ENCODE data around the gene DNAJC19. TPM values are rescaled to one million over a fixed set of nuclear protein-coding genes. Genes with fewer than 3 reads are reported as not detected.

Gene DNAJC19
- polyA plus RNA-seq, 1 experiment = 41.0 TPM

- H3K27ac ChIP-seq (ENCODE audit: low read depth, low read length) = no peak overlapping the region
- H3K27me3 ChIP-seq (ENCODE audit: control insufficient read depth, insufficient read depth, low read length) = no peaks in the 10 kb centered on the region
- ChIA-PET POLR2A (interaction anchor here (1.2 kb wide), 1 partner anchor 9 kb away, joined by 7 read pairs; the partner anchor contains the start of gene DNAJC19), CTCF (interaction anchor here (2.0 kb wide), 1 partner anchor 178 kb away, joined by 4 read pairs; no protein-coding TSS in a partner anchor)
- H3K4me3 ChIP-seq (ENCODE audit: low read depth, low read length) = no peak overlapping the region
- no peak for DNase-seq (ENCODE audit: low read depth, low spot score)
- TF ChIP-seq CTCF (IDR thresholded peaks at IDR 0.05; ENCODE audit: low read depth, low read length) = no peak
- no peaks in the 10 kb centered on the region for H3K9me3 ChIP-seq (ENCODE audit: control insufficient read depth, insufficient read depth, low read length)
Observed at GRCh38 chr3:180979961-180980360, 9.6 kb downstream of the DNAJC19 start.

GRCh38 chr3:180977498-180977897 lies 12.0 kb downstream of the DNAJC19 start:
- Histone ChIP-seq H3K27ac (ENCODE audit: low read depth, low read length) (no peak overlapping the region), H3K27me3 (ENCODE audit: control insufficient read depth, insufficient read depth, low read length) (no peaks in the 10 kb centered on the region), H3K9me3 (ENCODE audit: control insufficient read depth, insufficient read depth, low read length) (no peaks in the 10 kb centered on the region), H3K4me3 (ENCODE audit: low read depth, low read length) (no peak overlapping the region)
- no peak for TF ChIP-seq CTCF (IDR thresholded peaks at IDR 0.05; ENCODE audit: low read depth, low read length)
- ChIA-PET CTCF (interaction anchor here (0.6 to 0.7 kb wide), 2 partner anchors 13 to 723 kb away, joined by 3 to 4 read pairs; no protein-coding TSS in a partner anchor), POLR2A (no interaction called here)
- DNase-seq (ENCODE audit: low read depth, low spot score) = no peak

- CTCF ChIA-PET = no interaction called here
- Histone ChIP-seq H3K9me3 (ENCODE audit: control insufficient read depth, insufficient read depth, low read length) (no peaks in the 10 kb centered on the region), H3K27me3 (ENCODE audit: control insufficient read depth, insufficient read depth, low read length) (no peaks in the 10 kb centered on the region), H3K4me3 (ENCODE audit: low read depth, low read length) (no peak overlapping the region), H3K27ac (ENCODE audit: low read depth, low read length) (no peak overlapping the region)
- no peak for TF ChIP-seq CTCF (IDR thresholded peaks at IDR 0.05; ENCODE audit: low read depth, low read length)
- DNase-seq (ENCODE audit: low read depth, low spot score) = no peak
- POLR2A ChIA-PET = no interaction called here
Observed at GRCh38 chr3:180974286-180974685, 15.2 kb downstream of the DNAJC19 start.

- no peak overlapping the region for H3K27ac ChIP-seq (ENCODE audit: low read depth, low read length)
- no peaks in the 10 kb centered on the region for H3K9me3 ChIP-seq (ENCODE audit: control insufficient read depth, insufficient read depth, low read length)
- TF ChIP-seq CTCF (IDR thresholded peaks at IDR 0.05; ENCODE audit: low read depth, low read length) = no peak
- DNase-seq (ENCODE audit: low read depth, low spot score) = no peak
- no peaks in the 10 kb centered on the region for H3K27me3 ChIP-seq (ENCODE audit: control insufficient read depth, insufficient read depth, low read length)
- ChIA-PET POLR2A (no interaction called here), CTCF (no interaction called here)
- H3K4me3 ChIP-seq (ENCODE audit: low read depth, low read length) = no peak overlapping the region
Observed at GRCh38 chr3:180973543-180973942, 16.0 kb downstream of the DNAJC19 start.

GRCh38 chr3:180970931-180971330 lies 18.6 kb downstream of the DNAJC19 start:
- H3K27me3 ChIP-seq (ENCODE audit: control insufficient read depth, insufficient read depth, low read length) = no peaks in the 10 kb centered on the region
- no peak for DNase-seq (ENCODE audit: low read depth, low spot score)
- TF ChIP-seq CTCF (IDR thresholded peaks at IDR 0.05; ENCODE audit: low read depth, low read length) = no peak
- ChIA-PET POLR2A (no interaction called here), CTCF (no interaction called here)
- H3K27ac ChIP-seq (ENCODE audit: low read depth, low read length) = no peak overlapping the region
- H3K4me3 ChIP-seq (ENCODE audit: low read depth, low read length) = no peak overlapping the region
- H3K9me3 ChIP-seq (ENCODE audit: control insufficient read depth, insufficient read depth, low read length) = no peaks in the 10 kb centered on the region

All from AG04450 (cell line).